Endothelial cell (in vitro differentiated cells): ENCODE results near the gene SND1. TPM values are rescaled to one million over a fixed set of nuclear protein-coding genes. Genes with fewer than 3 reads are reported as not detected.

ENCODE experiments used
- DNase-seq: peaks from one replicate; pipeline ENCODE4 v3.0.0; 2021; ENCODE audit warnings: low spot score
- H3K27ac Mint-ChIP-seq: one replicate; pipeline ENCODE4 v1.8.0; 2021; ENCODE audit warnings: mixed read lengths, inconsistent platforms; ENCODE audit not compliant: unreplicated experiment
- H3K27me3 Mint-ChIP-seq: one replicate; pipeline ENCODE4 v1.8.0; 2021; ENCODE audit warnings: mild to moderate bottlenecking, moderate library complexity, mixed read lengths, inconsistent platforms; ENCODE audit not compliant: unreplicated experiment
- H3K36me3 Mint-ChIP-seq: one replicate; pipeline ENCODE4 v1.8.0; 2021; ENCODE audit warnings: mild to moderate bottlenecking, low read depth, mixed read lengths, inconsistent platforms; ENCODE audit not compliant: unreplicated experiment
- H3K4me1 Mint-ChIP-seq: one replicate; pipeline ENCODE4 v1.8.0; 2021; ENCODE audit warnings: mild to moderate bottlenecking, mixed read lengths, inconsistent platforms; ENCODE audit not compliant: unreplicated experiment
- H3K4me3 Mint-ChIP-seq: one replicate; pipeline ENCODE4 v1.8.0; 2021; ENCODE audit warnings: mild to moderate bottlenecking, mixed read lengths, inconsistent platforms; ENCODE audit not compliant: unreplicated experiment
- H3K9me3 Mint-ChIP-seq: one replicate; pipeline ENCODE4 v1.8.0; 2021; ENCODE audit warnings: mixed read lengths, inconsistent platforms; ENCODE audit not compliant: unreplicated experiment
- CTCF ChIP-seq: fragments of 200-600 bp; sonication (generic); IDR thresholded peaks from one replicate; pipeline ENCODE4 v1.5.0; 2021; ENCODE audit warnings: antibody characterized with exemption; ENCODE audit not compliant: unreplicated experiment
- total RNA-seq: library from RNA; stranded (reverse); fragmentation: NEBNext Ultra II Directional; extraction: Animal tissue kit (Norgen Biotek cat#: 25700); gene quantifications from one replicate; pipeline ENCODE4 v1.2.1, GENCODE V29; 2021; ENCODE audit not compliant: unreplicated experiment

The SND1 gene
- total RNA-seq, 1 donor from 2014 or later = 375 TPM

- no peak overlapping the region for H3K27ac Mint-ChIP-seq
- H3K27me3 Mint-ChIP-seq = peaks cover 30% of the 10 kb centered on the region
- no peak for TF ChIP-seq CTCF
- peaks cover 65% of the 10 kb centered on the region for H3K36me3 Mint-ChIP-seq
- H3K9me3 Mint-ChIP-seq = no peaks in the 10 kb centered on the region
- no peak for DNase-seq
- H3K4me1 Mint-ChIP-seq = peaks cover 65% of the 10 kb centered on the region
- peak overlapping the region; percentile 94 for H3K4me3 Mint-ChIP-seq
Observed at GRCh38 chr7:128026551-128026950, 374.6 kb downstream of the SND1 start.

- Mint-ChIP-seq H3K4me3 (peak overlapping the region; percentile 94), H3K27ac (peak overlapping the region; percentile 20), H3K27me3 (peaks cover 27% of the 10 kb centered on the region), H3K9me3 (no peaks in the 10 kb centered on the region), H3K4me1 (peaks cover 58% of the 10 kb centered on the region), H3K36me3 (peaks cover 63% of the 10 kb centered on the region)
- no peak for TF ChIP-seq CTCF
- DNase-seq = no peak
Observed at GRCh38 chr7:128027485-128027980, 375.5 kb downstream of the SND1 start.

- DNase-seq = no peak
- Mint-ChIP-seq H3K36me3 (peaks cover 50% of the 10 kb centered on the region), H3K9me3 (no peaks in the 10 kb centered on the region), H3K27ac (peak overlapping the region; percentile 82), H3K4me1 (peaks cover 51% of the 10 kb centered on the region), H3K27me3 (peaks cover 24% of the 10 kb centered on the region), H3K4me3 (peak overlapping the region; percentile 94)
- no peak for TF ChIP-seq CTCF
Observed at GRCh38 chr7:128029405-128029995, 377.5 kb downstream of the SND1 start.

- Mint-ChIP-seq H3K27me3 (peaks cover 24% of the 10 kb centered on the region), H3K4me1 (peaks cover 50% of the 10 kb centered on the region), H3K27ac (peak overlapping the region; percentile 85), H3K36me3 (peaks cover 53% of the 10 kb centered on the region), H3K4me3 (peak overlapping the region; percentile 94), H3K9me3 (no peaks in the 10 kb centered on the region)
- no peak for TF ChIP-seq CTCF
- no peak for DNase-seq
Observed at GRCh38 chr7:128030263-128030653, 378.3 kb downstream of the SND1 start.
